ENCODE measurements around the gene ACTL9.
A peak's percentile ranks its signal among the peaks of the same experiment; 100 is the strongest.

The ACTL9 gene

DNA sequence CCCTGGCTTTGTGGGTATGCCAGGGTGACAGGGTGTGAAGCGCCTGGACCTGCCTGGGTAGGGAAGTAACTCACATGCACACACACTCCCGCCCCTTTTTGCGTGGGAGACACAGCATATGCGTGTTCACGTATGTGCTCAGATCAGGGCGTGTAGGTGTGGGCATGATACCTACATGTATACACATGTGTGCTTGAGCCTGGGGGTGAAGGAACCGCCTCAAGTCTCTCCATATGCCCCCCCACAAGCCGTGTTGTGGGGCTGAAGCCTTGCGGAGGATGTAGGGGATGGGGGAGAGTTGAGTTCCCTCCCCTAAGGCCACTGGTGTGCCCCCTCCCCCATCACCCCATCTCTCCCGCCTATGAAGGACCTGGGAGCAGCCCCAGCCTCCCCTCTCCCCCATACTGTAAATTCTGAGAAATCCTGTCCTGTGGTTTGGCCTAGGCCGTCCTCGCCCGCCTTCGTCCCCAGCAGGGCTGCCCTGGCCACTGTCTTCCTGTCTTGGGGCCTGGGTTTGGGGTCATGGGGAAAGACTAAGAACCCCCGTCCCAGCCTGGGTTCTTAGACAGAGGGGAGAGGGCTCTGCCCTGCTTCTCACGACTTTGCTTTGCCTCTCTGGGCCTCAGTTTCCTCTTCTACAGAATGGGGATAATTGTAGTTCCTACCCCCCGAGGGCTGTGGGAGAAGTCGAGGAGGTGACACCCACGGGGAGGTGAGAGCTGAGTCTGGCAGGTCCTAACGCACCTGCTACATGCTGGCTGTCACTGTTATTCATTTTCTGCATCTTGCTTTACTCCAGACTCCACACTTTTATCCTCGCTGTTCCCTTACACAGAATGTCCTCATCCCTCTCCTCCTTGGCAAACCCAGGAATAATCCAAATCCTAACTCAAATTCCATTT lies 14.3 kb downstream of the ACTL9 start:
- DNase-seq: no peak

DNA sequence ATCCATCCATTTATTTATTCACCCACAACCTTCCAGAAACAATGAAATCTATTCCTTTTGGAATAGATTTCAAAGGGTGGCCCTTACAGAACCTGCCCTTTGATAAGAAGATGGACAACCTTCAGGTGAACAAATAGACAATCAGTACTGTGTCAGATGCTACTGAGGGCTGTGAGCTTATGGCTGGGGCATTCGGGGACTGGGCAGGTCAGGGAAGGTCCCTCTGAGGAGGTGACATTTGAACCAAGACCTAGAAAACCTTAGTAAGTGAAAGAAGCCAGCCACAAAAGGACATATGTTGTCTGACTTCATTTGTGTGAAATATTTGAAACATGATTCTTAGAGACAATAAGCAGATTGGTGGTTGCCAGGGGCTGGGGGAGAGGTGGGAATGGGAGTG lies 15.7 kb downstream of the ACTL9 start:
- no peak for DNase-seq

DNA sequence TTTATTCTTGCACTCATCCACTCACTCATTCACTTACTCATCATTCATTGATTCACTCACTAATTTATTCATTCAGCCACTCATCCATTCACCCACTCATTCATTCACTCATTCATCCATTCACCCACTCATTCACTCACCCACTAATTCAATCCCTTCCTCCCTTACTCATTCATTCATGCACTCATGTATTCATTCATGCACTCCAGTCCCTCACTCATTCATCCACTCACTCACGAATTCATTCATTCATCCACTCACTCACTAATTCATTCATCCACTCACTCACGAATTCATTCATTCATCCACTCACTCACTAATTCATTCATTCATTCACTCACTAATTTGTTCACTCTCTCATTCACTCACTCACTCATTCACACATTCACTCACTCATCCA lies 16.1 kb downstream of the ACTL9 start:
- no peak for DNase-seq

DNA sequence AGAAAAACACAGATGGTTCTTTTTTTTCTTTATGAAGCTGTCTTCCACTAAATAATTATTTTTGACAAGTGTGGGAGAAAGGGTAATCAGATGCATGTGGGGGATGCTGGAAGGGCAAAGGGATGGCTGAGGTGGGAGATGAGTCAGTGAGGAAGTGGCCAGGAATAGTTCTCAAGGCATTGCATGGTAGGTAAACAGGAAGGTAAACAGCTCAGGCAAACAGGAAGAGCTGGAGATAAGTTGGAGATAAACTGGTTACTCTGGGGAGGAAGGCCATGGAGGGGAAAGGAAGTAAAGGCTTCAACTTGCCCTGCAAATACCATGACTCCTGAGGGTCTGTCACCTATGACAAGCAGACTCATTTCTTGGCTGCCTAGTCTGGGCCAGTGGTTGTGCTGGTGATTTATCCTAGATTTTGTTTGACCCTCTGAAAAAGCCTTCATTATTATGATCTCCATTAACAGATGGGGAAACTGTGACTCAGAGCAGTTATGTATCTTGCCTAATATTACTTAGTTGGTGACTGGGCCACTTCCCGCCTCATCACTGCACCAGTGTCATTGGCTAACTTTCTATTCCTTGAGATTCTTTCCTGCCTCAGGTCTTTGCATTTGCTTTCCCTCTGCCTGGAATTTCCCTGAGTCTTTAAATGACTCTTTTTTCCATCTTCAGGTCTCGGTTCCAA lies 17.1 kb downstream of the ACTL9 start:
- DNase-seq: no peak

DNA sequence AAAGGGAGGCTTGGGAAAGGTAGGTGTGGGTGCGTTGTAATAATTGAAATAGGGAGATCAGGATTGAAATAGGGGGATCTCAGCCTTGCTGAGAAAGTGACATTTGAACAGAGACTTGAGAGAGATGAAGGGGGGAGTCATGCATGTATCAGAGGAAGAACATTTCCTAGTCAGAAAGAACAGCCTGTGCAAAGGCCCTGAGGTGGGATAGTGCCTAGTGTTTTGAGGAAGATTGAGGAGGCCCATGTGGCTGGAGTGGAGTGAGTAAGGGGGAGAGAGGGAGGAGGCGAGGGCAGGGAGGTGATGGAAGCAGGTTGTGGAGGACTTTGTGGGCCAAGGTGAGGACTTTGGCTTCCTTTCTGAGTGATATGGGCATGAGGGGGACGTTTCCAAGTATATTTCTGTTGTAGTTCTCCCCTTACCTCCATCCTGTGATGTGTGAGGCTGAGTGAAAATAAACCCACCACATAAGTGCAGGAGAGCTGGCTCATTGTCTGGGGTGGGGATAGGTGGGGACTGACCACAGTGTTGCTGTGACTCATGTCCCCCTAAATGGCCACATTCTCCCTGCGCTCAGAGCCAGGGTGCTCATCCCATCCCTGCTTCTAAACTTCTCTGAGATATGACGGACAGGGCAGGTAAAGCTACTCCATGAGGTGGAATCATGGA lies 17.8 kb downstream of the ACTL9 start:
- no peak for DNase-seq

DNA sequence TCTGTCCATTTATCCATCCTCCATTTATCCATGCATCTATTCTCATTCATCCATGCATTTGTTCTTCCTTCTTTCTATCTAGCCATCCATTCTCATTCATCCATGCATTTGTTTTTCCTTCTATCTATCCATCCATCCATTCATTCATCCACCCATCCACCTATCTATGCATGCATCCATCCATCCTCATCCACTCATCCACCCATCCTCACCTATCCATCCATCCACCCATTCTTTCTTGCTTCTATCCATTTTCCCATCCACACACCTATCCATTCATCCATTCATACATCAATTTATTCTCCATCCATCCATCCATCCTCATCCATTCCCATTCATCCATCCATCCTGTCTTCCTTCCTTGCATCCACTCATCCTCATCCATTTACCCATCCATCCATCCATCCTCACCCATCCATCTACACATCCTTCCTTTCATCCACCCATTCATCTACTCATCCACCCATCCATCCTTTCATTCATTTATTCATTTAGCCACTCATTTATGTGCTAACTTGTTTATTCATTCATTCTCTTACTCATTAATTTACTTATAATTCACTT lies 20.3 kb downstream of the ACTL9 start:
- no peak for DNase-seq

DNA sequence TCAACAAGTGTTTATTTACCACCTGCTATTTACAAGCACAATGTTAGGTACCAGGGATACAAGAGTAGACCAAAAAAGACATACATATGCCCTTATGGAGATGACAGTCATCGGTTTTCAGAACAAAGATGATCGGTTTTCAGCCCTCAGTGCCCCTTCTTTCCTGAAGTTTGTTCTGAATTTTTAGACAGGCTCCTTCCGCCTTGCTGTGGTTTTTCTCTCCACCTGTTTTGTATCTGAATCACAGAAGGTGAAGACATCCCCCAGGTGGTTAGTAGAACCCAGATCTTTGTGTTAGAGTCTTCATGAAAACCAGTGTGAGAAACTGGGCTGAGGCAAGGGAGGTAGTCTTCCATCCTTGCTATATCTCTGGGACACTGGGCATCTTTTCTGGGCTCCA lies 23.5 kb downstream of the ACTL9 start:
- DNase-seq: no peak

DNA sequence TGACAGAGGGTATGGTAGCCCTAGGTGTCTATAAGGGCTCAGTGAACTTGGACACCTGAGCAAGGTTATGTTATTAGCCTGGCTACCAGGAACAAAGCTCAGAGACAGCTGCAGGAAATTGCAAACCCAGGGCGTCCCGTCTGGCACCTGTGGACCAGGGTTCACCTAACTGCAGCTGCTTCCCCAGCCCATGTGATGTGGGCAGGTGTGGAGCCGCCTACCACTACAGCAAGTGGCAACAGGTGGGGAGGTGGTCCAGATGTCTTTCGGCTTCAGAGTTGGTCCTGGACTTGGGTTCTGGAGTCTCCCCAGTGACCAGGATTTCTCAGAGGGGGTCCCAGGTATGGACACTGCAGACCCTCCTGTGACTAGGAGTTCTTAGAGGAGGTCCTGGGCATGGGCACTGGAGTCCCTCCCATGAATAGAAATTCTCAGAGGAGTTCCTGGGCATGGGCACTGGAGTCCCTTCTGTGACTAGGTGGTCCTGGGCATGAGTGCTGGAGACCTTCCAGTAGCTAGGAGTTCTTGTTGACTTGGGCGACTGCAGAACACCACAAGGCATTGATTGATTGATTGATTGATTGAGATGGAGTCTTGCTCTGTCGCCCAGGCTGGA lies 25.2 kb downstream of the ACTL9 start:
- DNase-seq: no peak

DNA sequence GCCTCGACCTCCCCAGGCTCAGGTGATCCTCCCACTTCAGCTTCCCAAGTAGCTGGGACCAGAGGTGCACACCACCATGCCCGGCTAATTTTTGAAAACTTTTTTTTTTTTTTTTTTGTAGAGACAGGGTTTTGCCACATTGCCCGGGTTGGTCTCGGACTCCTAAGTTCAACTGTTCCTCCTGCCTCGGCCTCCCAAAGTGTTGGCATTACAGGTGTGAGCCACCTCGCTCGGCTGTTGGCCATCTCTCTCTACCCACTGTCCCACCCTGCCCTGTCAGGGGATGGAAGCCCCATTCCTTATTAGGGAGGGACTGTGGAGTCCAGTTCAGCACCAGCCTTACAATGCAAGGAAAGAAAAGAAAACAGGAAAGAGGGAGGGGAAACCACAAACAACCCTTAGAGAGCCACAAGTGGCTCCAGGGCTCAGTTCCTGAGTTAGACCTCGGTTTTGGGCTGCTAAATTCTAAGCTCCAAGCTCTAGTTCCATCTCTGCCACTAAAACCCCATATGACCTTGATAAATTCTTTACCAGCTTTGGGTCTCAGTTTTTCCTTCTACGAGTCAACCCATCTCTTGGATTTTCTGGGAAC lies 31.7 kb downstream of the ACTL9 start:
- no peak for DNase-seq

DNA sequence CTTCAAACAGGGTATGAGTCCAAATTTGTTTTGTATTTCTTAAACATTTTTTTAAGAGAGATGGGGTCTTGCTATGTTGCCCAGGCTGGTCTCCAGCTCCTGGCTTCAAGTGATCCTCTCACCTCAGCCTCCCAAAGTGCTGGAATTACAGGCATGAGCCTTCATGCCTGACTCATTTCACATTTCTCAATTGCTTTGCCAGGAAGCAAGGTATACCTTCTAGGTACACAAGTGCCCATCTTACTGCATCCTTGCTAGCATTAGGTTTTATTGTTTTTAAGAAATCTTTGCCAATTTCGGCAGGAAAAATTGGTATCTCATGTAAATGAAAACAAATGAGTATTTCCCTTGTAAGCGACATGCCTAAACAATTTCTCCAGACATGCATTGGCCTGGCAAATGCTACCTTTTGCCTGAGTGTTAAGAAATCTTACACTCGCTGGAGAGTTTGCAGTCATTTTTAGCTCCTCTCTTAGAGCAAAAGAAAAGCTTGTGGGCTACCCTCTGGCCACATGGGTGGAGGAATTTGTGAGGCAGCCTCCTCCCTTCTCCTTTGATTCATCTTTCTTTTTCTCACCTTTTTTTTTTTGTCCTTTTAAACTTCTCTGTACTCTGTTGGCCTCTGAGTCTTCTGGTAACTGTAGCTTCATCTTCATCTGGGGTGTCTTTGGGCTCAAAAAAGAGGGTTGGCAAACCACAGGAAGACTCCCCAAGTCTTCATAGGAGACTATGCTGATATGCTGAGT lies 33.0 kb downstream of the ACTL9 start:
- no peak for DNase-seq

DNA sequence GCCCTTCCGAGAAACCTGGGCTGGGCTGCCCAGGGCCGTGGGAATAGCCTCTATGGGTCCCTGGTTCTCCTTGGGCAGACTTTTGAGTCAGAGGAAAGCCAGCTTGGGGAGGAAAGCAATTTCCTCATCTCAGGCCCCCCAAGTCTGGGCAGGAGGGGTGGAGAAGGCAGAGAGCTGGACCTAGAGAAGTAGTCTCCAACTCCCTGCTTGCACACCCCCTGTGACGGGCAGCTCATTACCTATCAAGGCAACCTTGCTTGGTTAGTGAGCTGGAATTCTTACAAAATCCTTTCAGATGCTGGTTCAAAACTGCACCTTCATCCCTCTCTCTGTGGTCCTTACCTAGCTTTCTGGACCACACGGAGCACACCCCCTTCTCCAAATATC lies 33.9 kb downstream of the ACTL9 start:
- DNase-seq: no peak

DNA sequence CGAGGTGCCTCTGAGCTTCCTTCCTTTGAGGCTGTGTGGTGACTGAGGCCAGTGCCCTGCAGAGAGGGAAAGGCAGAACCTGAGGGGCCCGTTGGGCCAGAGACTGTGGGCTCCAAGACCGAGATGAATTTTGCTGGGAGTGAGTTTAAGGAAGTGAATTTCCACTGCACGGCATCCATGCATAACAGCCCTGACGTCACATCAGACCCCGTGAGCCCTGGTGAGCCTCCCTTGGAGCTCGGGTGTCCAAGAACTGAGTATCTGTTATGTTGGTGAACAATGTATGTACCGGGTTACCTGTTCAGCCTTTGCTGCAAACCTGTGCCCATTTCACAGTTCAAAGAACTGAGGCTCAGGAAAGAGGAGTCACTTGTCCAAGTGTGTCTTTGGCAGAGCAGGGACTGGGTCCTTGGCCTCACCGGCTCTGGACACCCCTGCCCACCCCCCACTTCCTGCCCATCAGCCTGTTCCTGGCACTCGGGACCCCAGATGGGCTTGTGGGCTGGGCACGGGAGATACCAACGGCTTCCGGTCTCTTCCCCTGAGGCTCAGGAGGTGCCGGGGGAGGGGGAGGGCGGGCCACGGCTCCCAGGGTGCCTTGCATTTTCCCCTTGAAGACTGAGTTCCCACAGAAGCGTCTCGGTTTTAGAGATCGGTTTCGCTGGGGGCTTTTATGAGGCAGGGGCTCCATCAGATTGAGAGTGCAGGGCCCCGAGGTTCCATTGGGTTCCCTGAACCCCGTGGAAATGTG lies 34.5 kb downstream of the ACTL9 start:
- no peak for DNase-seq

DNA sequence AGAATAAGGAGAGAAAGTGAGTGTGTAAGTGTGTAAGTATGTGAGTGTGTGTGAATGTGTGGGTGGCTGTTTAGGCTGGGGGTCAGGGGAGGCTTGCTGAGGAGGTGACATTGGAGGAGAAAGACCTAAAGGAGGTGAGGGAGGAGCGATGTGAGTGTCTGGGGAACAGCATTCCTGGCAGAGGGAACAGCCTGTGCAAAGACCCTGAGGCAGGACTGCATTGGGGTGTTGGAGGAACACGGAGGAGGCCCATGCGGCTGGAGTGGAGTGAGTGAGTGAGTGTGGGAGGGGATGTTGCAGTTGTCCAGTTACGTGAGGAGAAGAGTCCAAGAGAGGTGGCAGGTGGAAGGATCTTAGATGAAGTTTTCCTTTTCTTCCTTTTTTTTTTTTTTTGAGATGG lies 36.3 kb downstream of the ACTL9 start:
- DNase-seq: no peak

DNA sequence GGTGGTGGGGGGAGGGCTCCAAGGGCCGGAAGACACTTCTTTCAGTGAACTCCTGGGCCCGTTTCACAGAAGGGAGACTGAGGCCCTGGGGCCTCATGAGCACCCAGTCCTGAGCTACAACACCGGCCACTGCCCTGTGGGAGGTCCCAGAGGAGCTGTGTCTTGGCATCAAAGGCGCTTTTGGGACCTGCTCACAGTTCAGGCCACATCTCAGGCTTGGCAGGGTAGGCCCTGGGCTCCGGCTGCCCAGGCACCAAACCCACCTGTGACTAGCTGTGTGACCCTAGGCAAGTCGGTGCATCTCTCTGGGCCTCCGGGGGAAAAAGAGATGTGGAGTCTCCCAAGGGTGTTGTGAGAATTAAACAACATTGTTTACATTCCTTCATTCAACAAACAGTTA lies 38.7 kb downstream of the ACTL9 start:
- DNase-seq: no peak

DNA sequence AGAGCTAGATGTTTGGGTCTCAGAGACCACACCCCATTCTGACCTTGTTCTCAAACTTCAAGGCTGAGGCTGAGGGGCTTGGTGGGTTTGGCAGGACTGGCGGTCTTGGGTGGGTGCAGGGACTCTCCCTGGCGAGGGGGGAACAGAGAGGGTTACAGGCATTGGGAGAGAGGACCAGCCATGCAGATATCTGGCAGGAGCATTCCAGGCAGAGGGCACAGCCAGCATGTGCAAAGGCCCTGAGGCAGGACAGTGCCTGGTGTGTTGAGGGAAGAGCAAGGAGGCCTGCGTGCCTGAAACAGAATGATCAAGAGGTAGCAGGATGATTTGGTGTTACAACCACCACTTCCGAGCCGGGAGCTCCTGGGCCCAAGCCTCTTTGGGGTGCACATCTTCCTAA lies 40.7 kb downstream of the ACTL9 start:
- no peak for DNase-seq

DNA sequence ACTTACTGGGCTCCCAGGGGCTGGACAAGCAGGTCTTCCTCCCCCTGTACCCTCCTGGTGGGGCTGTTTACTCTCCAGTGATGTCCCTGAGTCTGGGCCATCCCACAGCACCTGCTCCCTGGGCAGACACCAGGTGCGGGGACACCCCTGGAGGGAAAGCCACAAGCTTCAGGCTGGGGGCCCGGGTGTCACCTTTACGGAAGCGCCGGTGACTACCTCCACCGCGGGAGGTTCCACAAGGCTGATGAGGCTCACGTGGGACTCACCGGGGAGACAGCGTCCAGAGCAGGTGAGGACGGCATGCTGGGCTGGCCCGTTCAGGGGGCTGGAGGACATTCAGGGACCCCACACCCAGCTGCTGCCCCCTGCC lies 43.3 kb downstream of the ACTL9 start:
- DNase-seq: no peak

DNA sequence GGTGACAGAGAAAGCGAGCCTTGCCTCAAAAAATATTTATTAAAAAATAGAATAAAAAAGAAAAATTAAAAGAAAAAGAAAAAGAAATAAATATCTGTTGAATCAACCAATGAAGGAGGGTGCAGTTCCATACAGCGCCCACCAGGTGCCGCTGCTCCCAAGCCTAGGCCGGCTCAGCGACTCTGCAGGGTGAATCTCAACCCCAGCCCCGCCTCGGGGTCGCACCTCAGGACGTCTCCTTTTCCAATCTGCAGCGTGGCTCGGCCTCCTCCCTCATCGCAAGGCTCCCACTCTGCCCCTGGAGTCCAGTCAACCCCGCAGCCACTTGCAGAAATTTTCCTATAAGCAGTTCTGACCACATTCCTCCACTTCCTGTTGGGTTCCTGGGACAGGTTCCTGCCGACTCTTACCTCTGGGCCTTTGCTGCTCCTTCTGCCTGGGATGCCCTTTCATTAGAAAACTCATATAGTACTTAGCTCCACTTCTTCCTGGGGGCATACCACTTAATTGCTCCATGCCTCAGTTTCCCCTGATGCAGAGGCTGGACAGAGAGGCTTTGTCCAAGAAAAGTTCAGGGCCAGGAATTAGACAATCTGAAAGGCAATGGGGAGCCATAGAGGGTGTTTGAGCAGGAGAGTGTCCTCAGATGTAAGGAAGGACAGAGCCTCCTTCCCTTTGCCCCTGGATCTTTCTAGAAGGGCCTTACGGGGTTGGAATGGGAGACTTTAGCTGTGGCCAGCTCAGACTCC lies 43.8 kb downstream of the ACTL9 start:
- peak; percentile 13 to 19 for DNase-seq

DNA sequence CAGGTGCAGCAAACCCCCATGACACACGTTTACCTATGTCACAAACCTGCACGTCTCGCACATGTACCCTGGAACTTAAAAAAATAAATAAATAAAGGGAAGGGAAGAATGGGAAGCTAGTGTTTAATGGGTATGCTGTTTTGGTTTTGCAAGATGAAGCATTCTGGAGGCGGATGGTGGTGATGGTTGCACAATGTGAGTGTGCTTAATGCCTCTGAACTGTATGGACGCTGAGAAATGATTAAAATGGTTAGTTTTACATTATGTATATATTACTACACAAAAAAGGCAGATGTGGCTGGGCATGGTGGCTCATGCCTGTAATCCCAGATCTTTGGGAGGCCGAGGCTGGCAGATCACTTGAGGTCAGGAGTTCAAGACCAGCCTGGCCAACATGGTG lies 50.4 kb downstream of the ACTL9 start:
- DNase-seq: peak; percentile 70 to 71
